PC-9 (cell line): ENCODE results near the gene ZNF331. TPM values are rescaled to one million over a fixed set of nuclear protein-coding genes. Genes with fewer than 3 reads are reported as not detected.

Source experiments
- BruUV-seq: library from RNA; stranded (reverse); fragments of 400-500 nt; replicated peaks from 2 replicates; lab custom pipeline; 2021; lab: Mats Ljungman, UMichigan
- CTCF ChIA-PET: fragments of 300-600 bp; sonication (Branson Sonifier 250); formaldehyde crosslinking; loops from one replicate; lab custom pipeline; 2022; ENCODE audit warnings: antibody characterized with exemption; lab: Charles Lee
- POLR2A ChIA-PET: fragments of 300-600 bp; sonication (Branson Sonifier 250); formaldehyde crosslinking; loops from one replicate; lab custom pipeline; 2022; ENCODE audit warnings: antibody characterized with exemption; ENCODE audit not compliant: unreplicated experiment; lab: Charles Lee
- DNase-seq, 2 experiments: peaks; one replicate each; pipeline versions ENCODE4 v3.0.0 to v3.0.0-alpha.2; 2015 to 2022; ENCODE audit warnings: mixed read lengths in 1 of 2
- H2AFZ ChIP-seq: fragments of 200-600 bp; sonication (generic); 2 replicates; pipeline ENCODE4 v1.8.1; 2017; ENCODE audit warnings: antibody characterized with exemption
- H3F3A ChIP-seq: fragments of 200-600 bp; sonication (generic); 2 replicates; pipeline ENCODE4 v1.8.1; 2017; ENCODE audit warnings: antibody characterized with exemption, mild to moderate bottlenecking, low read depth; ENCODE audit not compliant: insufficient read depth
- H3K27ac ChIP-seq: fragments of 200-600 bp; sonication (generic); 2 replicates; pipeline ENCODE4 v1.6.1; 2016; ENCODE audit warnings: mixed run types
- H3K27me3 ChIP-seq: fragments of 200-600 bp; sonication (generic); 2 replicates; pipeline ENCODE4 v1.6.1; 2016; ENCODE audit warnings: low read depth, mixed run types; ENCODE audit not compliant: insufficient read depth
- H3K36me3 ChIP-seq: fragments of 200-600 bp; sonication (generic); 2 replicates; pipeline ENCODE4 v1.6.1; 2016; ENCODE audit warnings: low read depth, mixed run types
- H3K4me1 ChIP-seq: fragments of 200-600 bp; sonication (generic); replicated peaks from 2 replicates; pipeline ENCODE4 v1.6.1; 2016; ENCODE audit warnings: mixed run types; ENCODE audit not compliant: insufficient read depth
- H3K4me2 ChIP-seq: fragments of 200-600 bp; sonication (generic); 2 replicates; pipeline ENCODE4 v1.6.1; 2017; ENCODE audit warnings: mixed run types
- H3K4me3 ChIP-seq: fragments of 200-600 bp; sonication (generic); 2 replicates; pipeline ENCODE4 v1.6.1; 2016; ENCODE audit warnings: mixed run types
- H3K79me2 ChIP-seq: fragments of 200-600 bp; sonication (generic); 2 replicates; pipeline ENCODE4 v1.6.1; 2017; ENCODE audit warnings: low read depth, mixed run types
- H3K9me2 ChIP-seq: fragments of 200-600 bp; sonication (generic); 2 replicates; pipeline ENCODE4 v1.8.1; 2017; ENCODE audit warnings: mild to moderate bottlenecking; ENCODE audit not compliant: insufficient read depth
- H3K9me3 ChIP-seq: fragments of 200-600 bp; sonication (generic); 2 replicates; pipeline ENCODE4 v1.8.1; 2016; ENCODE audit warnings: low read depth; ENCODE audit not compliant: insufficient read depth
- H4K20me1 ChIP-seq: fragments of 200-600 bp; sonication (generic); 2 replicates; pipeline ENCODE4 v1.8.1; 2017; ENCODE audit not compliant: insufficient read depth
- EZH2 ChIP-seq: fragments of 200-600 bp; sonication (generic); IDR thresholded peaks from 2 replicates; pipeline ENCODE4 v1.8.0; 2017; ENCODE audit warnings: antibody characterized with exemption, low read depth
- intact Hi-C: fragments of 100-400 bp; cut with micrococcal nuclease; formaldehyde crosslinking; loops from one replicate; pipeline ENCODE4 v1.10.0; 2022; ENCODE audit not compliant: unreplicated experiment
- total RNA-seq: library from RNA; stranded (reverse); gene quantifications from 2 replicates; pipeline ENCODE4 v1.2.3, GENCODE V29; 2021
- TF ChIP-seq, protein P1 (sequence below): fragments of 200-600 bp; sonication (generic); conservative IDR thresholded peaks from 2 replicates; pipeline ENCODE4 v1.6.1; 2017; ENCODE audit warnings: mixed run types, antibody characterized with exemption, mild to moderate bottlenecking, moderate library complexity

Gene ZNF331
- total RNA-seq, 1 experiment from 2014 or later, result 39.2 TPM

GRCh38 chr19:53612762-53613526 lies 75.0 kb downstream of the ZNF331 start:
- CTCF ChIA-PET, result interaction anchor here (0.7 kb wide), 1 partner anchor 130 kb away, joined by 4 read pairs; no protein-coding TSS in a partner anchor

GRCh38 chr19:53621885-53622740 lies 84.2 kb downstream of the ZNF331 start:
- Histone ChIP-seq H3K9me2 (no peaks in the 10 kb centered on the region), H3K79me2 (no peaks in the 10 kb centered on the region), H3F3A (peaks cover 20% of the 10 kb centered on the region), H3K36me3 (no peaks in the 10 kb centered on the region), H3K4me1 (peaks cover 19% of the 10 kb centered on the region), H2AFZ (peak overlapping the region; percentile 46; the same call in 1 of the 2 replicates), H3K27me3 (no peaks in the 10 kb centered on the region), H3K4me3 (no peak overlapping the region), H3K4me2 (peak overlapping the region; percentile 56), H4K20me1 (no peaks in the 10 kb centered on the region), H3K9me3 (no peaks in the 10 kb centered on the region), H3K27ac (peak overlapping the region; percentile 48)
- no TSS peak for BruUV-seq
- intact Hi-C loops, result no loop called here
- ChIA-PET POLR2A (no interaction called here), CTCF (no interaction called here)
- peak in 1 of 2 experiments; percentile 91 for DNase-seq
- no peak for TF ChIP-seq EZH2
- TF ChIP-seq, protein P1, sequence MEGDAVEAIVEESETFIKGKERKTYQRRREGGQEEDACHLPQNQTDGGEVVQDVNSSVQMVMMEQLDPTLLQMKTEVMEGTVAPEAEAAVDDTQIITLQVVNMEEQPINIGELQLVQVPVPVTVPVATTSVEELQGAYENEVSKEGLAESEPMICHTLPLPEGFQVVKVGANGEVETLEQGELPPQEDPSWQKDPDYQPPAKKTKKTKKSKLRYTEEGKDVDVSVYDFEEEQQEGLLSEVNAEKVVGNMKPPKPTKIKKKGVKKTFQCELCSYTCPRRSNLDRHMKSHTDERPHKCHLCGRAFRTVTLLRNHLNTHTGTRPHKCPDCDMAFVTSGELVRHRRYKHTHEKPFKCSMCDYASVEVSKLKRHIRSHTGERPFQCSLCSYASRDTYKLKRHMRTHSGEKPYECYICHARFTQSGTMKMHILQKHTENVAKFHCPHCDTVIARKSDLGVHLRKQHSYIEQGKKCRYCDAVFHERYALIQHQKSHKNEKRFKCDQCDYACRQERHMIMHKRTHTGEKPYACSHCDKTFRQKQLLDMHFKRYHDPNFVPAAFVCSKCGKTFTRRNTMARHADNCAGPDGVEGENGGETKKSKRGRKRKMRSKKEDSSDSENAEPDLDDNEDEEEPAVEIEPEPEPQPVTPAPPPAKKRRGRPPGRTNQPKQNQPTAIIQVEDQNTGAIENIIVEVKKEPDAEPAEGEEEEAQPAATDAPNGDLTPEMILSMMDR, result no peak

More at GRCh38 chr19:53612762-53613526, 75.0 kb downstream of the ZNF331 start:
- no peaks in the 10 kb centered on the region for H3K79me2 ChIP-seq
- peaks cover 30% of the 10 kb centered on the region for H3K4me1 ChIP-seq
- peak overlapping the region; percentile 6; the same call in 1 of the 2 replicates for H3K4me3 ChIP-seq
- POLR2A ChIA-PET, result no interaction called here
- no peaks in the 10 kb centered on the region for H3K27me3 ChIP-seq
- intact Hi-C loops, result loop anchor here (1.0 kb wide), 2 partner anchors 16 to 68 kb away; no protein-coding TSS in a partner anchor
- peak overlapping the region; percentile 57 for H3K4me2 ChIP-seq
- H3K36me3 ChIP-seq, result no peaks in the 10 kb centered on the region
- TF ChIP-seq EZH2, result no peak
- TF ChIP-seq, protein P1, result no peak
- no peaks in the 10 kb centered on the region; the same call in 1 of the 2 replicates for H3K9me3 ChIP-seq
- H4K20me1 ChIP-seq, result no peaks in the 10 kb centered on the region
- no peaks in the 10 kb centered on the region for H3F3A ChIP-seq
- peak; percentile 86 to 92 for DNase-seq
- peak overlapping the region; percentile 37 for H2AFZ ChIP-seq
- peak overlapping the region; percentile 43 for H3K27ac ChIP-seq
- TSS peak; percentile 65 for BruUV-seq
- H3K9me2 ChIP-seq, result no peaks in the 10 kb centered on the region
